ENCODE data around the gene P4HA2.

- TF ChIP-seq POLR2A (IDR thresholded peaks at IDR 0.05; ENCODE audit: extremely low read depth, insufficient read length) (no peak), CTCF (IDR thresholded peaks at IDR 0.05; ENCODE audit: low read depth, low read length) (no peak), MAX (IDR thresholded peaks at IDR 0.05; ENCODE audit: low read depth, low read length) (no peak)
Observed at GRCh38 chr5:132230871-132231270, 3.2 kb upstream of the P4HA2 start.
